Sigmoid colon (tissue), 4 donors: ENCODE data around the gene FICD.

Experiments used
- EP300 ChIP-seq, 4 donors: sonication (generic); formaldehyde crosslinking; IDR thresholded peaks; one replicate each; pipeline ENCODE4 v1.6.1; 2017; ENCODE audit warnings: antibody characterized with exemption in 4 of 4
- POLR2AphosphoS5 ChIP-seq, 4 donors: sonication (generic); formaldehyde crosslinking; IDR thresholded peaks; one replicate each; pipeline ENCODE4 v1.6.1; 2017; ENCODE audit warnings: antibody characterized with exemption in 4 of 4

GRCh38 chr12:108509806-108510205 lies 5.3 kb upstream of the FICD start:
- TF ChIP-seq POLR2AphosphoS5 (IDR thresholded peaks at IDR 0.05) (no peak), EP300 (IDR thresholded peaks at IDR 0.05) (no peak)
